Measurements from ENCODE around the gene ZNF337.
"Not testable (repeated sequence)": the region's sequence is repeated elsewhere in the genome, so short reads cannot be mapped to it uniquely, and the experiment has no call there.

Gene ZNF337

GRCh38 chr20:25699914-25700313 is 3.3 kb upstream of the ZNF337 start:
- in situ Hi-C loops (cut with HindIII; ENCODE audit: low pct_ligation_motif_present, low pct_unique_long_range_greater_than_20kb, low sequenced_read_pairs), result no loop called here
- DNase-seq, result no peak

GRCh38 chr20:25697132-25697446 is 436 bp upstream of the ZNF337 start:
- DNase-seq, result no peak
- in situ Hi-C loops (cut with HindIII; ENCODE audit: low pct_ligation_motif_present, low pct_unique_long_range_greater_than_20kb, low sequenced_read_pairs), result no loop called here

GRCh38 chr20:25695532-25696370 is 902 bp downstream of the ZNF337 start:
- peak; percentile 11 for DNase-seq
- in situ Hi-C loops (cut with HindIII; ENCODE audit: low pct_ligation_motif_present, low pct_unique_long_range_greater_than_20kb, low sequenced_read_pairs), result no loop called here

GRCh38 chr20:25692499-25692898 is 4.2 kb downstream of the ZNF337 start:
- DNase-seq, result no peak
- in situ Hi-C loops (cut with HindIII; ENCODE audit: low pct_ligation_motif_present, low pct_unique_long_range_greater_than_20kb, low sequenced_read_pairs), result no loop called here

- in situ Hi-C loops (cut with HindIII; ENCODE audit: low pct_ligation_motif_present, low pct_unique_long_range_greater_than_20kb, low sequenced_read_pairs), result no loop called here
- DNase-seq, result no peak
Measured at GRCh38 chr20:25690427-25690826, 6.2 kb downstream of the ZNF337 start.

GRCh38 chr20:25686081-25687067 is 10.3 kb downstream of the ZNF337 start:
- DNase-seq, result no peak
- in situ Hi-C loops (cut with HindIII; ENCODE audit: low pct_ligation_motif_present, low pct_unique_long_range_greater_than_20kb, low sequenced_read_pairs), result no loop called here

- DNase-seq, result no peak
- in situ Hi-C loops (cut with HindIII; ENCODE audit: low pct_ligation_motif_present, low pct_unique_long_range_greater_than_20kb, low sequenced_read_pairs), result no loop called here
Measured at GRCh38 chr20:25685276-25686080, 11.2 kb downstream of the ZNF337 start.

- in situ Hi-C loops (cut with HindIII; ENCODE audit: low pct_ligation_motif_present, low pct_unique_long_range_greater_than_20kb, low sequenced_read_pairs); DNase-seq: not testable (repeated sequence)
Measured at GRCh38 chr20:25683826-25684225, 12.8 kb downstream of the ZNF337 start.

- DNase-seq, result no peak
- in situ Hi-C loops (cut with HindIII; ENCODE audit: low pct_ligation_motif_present, low pct_unique_long_range_greater_than_20kb, low sequenced_read_pairs), result no loop called here
Measured at GRCh38 chr20:25683050-25683449, 13.6 kb downstream of the ZNF337 start.

GRCh38 chr20:25676164-25676809 is 20.4 kb downstream of the ZNF337 start:
- DNase-seq, result no peak
- in situ Hi-C loops (cut with HindIII; ENCODE audit: low pct_ligation_motif_present, low pct_unique_long_range_greater_than_20kb, low sequenced_read_pairs), result no loop called here

GRCh38 chr20:25675161-25675560 is 21.5 kb downstream of the ZNF337 start:
- in situ Hi-C loops (cut with HindIII; ENCODE audit: low pct_ligation_motif_present, low pct_unique_long_range_greater_than_20kb, low sequenced_read_pairs), result no loop called here
- no peak for DNase-seq

- DNase-seq, result no peak
- in situ Hi-C loops (cut with HindIII; ENCODE audit: low pct_ligation_motif_present, low pct_unique_long_range_greater_than_20kb, low sequenced_read_pairs), result no loop called here
Measured at GRCh38 chr20:25672659-25673235, 23.9 kb downstream of the ZNF337 start.

- in situ Hi-C loops (cut with HindIII; ENCODE audit: low pct_ligation_motif_present, low pct_unique_long_range_greater_than_20kb, low sequenced_read_pairs), result no loop called here
- DNase-seq, result no peak
Measured at GRCh38 chr20:25669826-25670422, 26.7 kb downstream of the ZNF337 start.

- DNase-seq, result no peak
Measured at GRCh38 chr20:25668446-25668845, 28.2 kb downstream of the ZNF337 start.

GRCh38 chr20:25659999-25660398 is 36.7 kb downstream of the ZNF337 start:
- in situ Hi-C loops (cut with HindIII; ENCODE audit: low pct_ligation_motif_present, low pct_unique_long_range_greater_than_20kb, low sequenced_read_pairs), result no loop called here
- DNase-seq, result no peak

More at GRCh38 chr20:25668446-25668845, 28.2 kb downstream of the ZNF337 start:
- in situ Hi-C loops (cut with HindIII; ENCODE audit: low pct_ligation_motif_present, low pct_unique_long_range_greater_than_20kb, low sequenced_read_pairs), result no loop called here

GRCh38 chr20:25654487-25654886 is 42.2 kb downstream of the ZNF337 start:
- no peak for DNase-seq
- in situ Hi-C loops (cut with HindIII; ENCODE audit: low pct_ligation_motif_present, low pct_unique_long_range_greater_than_20kb, low sequenced_read_pairs), result no loop called here

GRCh38 chr20:25652866-25653265 is 43.8 kb downstream of the ZNF337 start:
- in situ Hi-C loops (cut with HindIII; ENCODE audit: low pct_ligation_motif_present, low pct_unique_long_range_greater_than_20kb, low sequenced_read_pairs), result not testable (repeated sequence)

GRCh38 chr20:25644814-25645213 is 51.8 kb downstream of the ZNF337 start:
- no peak for DNase-seq
- in situ Hi-C loops (cut with HindIII; ENCODE audit: low pct_ligation_motif_present, low pct_unique_long_range_greater_than_20kb, low sequenced_read_pairs), result no loop called here

More at GRCh38 chr20:25652866-25653265, 43.8 kb downstream of the ZNF337 start:
- not testable (repeated sequence) for DNase-seq

Measured in ACHN (cell line).